HEK293T (cell line): ENCODE measurements around the gene CHD5.

Experiments
- TARDBP ChIP-seq: fragments of 450-650 bp; IDR thresholded peaks from 2 replicates; pipeline ENCODE4 v1.6.1; 2016
- TF ChIP-seq, protein P1 (sequence below): fragments of 450-650 bp; IDR thresholded peaks from 2 replicates; pipeline ENCODE4 v1.6.1; 2016

GRCh38 chr1:6177681-6178380 lies 2.3 kb downstream of the CHD5 start:
- TF ChIP-seq TARDBP: no peak
- TF ChIP-seq, protein P1, sequence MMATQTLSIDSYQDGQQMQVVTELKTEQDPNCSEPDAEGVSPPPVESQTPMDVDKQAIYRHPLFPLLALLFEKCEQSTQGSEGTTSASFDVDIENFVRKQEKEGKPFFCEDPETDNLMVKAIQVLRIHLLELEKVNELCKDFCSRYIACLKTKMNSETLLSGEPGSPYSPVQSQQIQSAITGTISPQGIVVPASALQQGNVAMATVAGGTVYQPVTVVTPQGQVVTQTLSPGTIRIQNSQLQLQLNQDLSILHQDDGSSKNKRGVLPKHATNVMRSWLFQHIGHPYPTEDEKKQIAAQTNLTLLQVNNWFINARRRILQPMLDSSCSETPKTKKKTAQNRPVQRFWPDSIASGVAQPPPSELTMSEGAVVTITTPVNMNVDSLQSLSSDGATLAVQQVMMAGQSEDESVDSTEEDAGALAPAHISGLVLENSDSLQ: no peak
